Naive thymus-derived CD8-positive, alpha-beta T cell (primary cell): ENCODE data around the gene ARHGEF7. TPM values are rescaled to one million over a fixed set of nuclear protein-coding genes. Genes with fewer than 3 reads are reported as not detected.

Experiments used
- ATAC-seq, 2 donors: fragments of 150-1000 bp; cut with Tn5 transposase in 1 of 2; sonication (Bioruptor Pico), chemical (Tn5 transposase) in 1 of 2; 1 replicate in 1 of 2; 2 replicates in 1 of 2; pipeline ENCODE4 v1.10.0; 2021; ENCODE audit warnings: mild to moderate bottlenecking in 2 of 2, moderate library complexity in 2 of 2
- POLR2A ChIA-PET: fragments of 350-600 bp; sonication (Branson Sonifier 250); formaldehyde crosslinking; loops from one replicate; lab custom pipeline; 2021; ENCODE audit warnings: antibody characterized with exemption; lab: Charles Lee
- DNase-seq, 10 donors: peaks; one replicate each; pipeline versions ENCODE4 v3.0.0 to v3.0.0-alpha.2; 2020 to 2022
- H3K27ac Mint-ChIP-seq, 10 donors: one replicate each; pipeline ENCODE4 v1.8.0; 2020 to 2022; ENCODE audit warnings: mild to moderate bottlenecking in 10 of 10, mixed read lengths in 10 of 10, moderate library complexity in 4 of 10, inconsistent platforms in 1 of 10
- H3K27me3 Mint-ChIP-seq, 5 donors: one replicate each; pipeline ENCODE4 v1.8.0; 2021 to 2022; ENCODE audit warnings: mixed read lengths in 5 of 5
- H3K36me3 Mint-ChIP-seq, 3 donors: one replicate each; pipeline ENCODE4 v1.8.0; 2020 to 2022; ENCODE audit warnings: mixed read lengths in 3 of 3, mild to moderate bottlenecking in 2 of 3, inconsistent platforms in 1 of 3
- H3K4me1 Mint-ChIP-seq, 4 donors: one replicate each; pipeline ENCODE4 v1.8.0; 2021 to 2022; ENCODE audit warnings: mixed read lengths in 4 of 4
- H3K4me3 Mint-ChIP-seq, 10 donors: one replicate each; pipeline ENCODE4 v1.8.0; 2020 to 2022; ENCODE audit warnings: mild to moderate bottlenecking in 10 of 10, mixed read lengths in 10 of 10, moderate library complexity in 6 of 10, inconsistent platforms in 1 of 10
- H3K9me3 Mint-ChIP-seq, 9 donors: one replicate each; pipeline ENCODE4 v1.8.0; 2020 to 2022; ENCODE audit warnings: mixed read lengths in 9 of 9, mild to moderate bottlenecking in 3 of 9, inconsistent platforms in 1 of 9, moderate library complexity in 1 of 9
- polyA plus RNA-seq, 3 donors: library from polyadenylated mRNA; unstranded; fragments of 300-500 nt; fragmentation: Illumina TruSeq; gene quantifications; one replicate each; pipeline ENCODE4 v1.2.3, GENCODE V29; 2021
- total RNA-seq, 8 experiments: library from RNA in 2 of 8; stranded (reverse) in 2 of 8; gene quantifications; one replicate each; pipeline ENCODE4 v1.2.3 and lab custom pipeline; 2021 to 2026

The ARHGEF7 gene
- total and polyA plus RNA-seq, 5 experiments from 2014 or later: 6.2 to 93.0 (median 13.2) TPM

- Mint-ChIP-seq H3K27me3 (peaks cover 7 to 41% (median 21%) of the 10 kb centered on the region in 5 donors), H3K27ac (no peak overlapping the region), H3K4me3 (no peak overlapping the region), H3K4me1 (peaks cover 0 to 2% (median 0%) of the 10 kb centered on the region in 4 donors), H3K9me3 (no peaks in the 10 kb centered on the region), H3K36me3 (no peaks in the 10 kb centered on the region)
- ATAC-seq (no peak), DNase-seq (no peak)
- POLR2A ChIA-PET: no interaction called here
These were observed 8.1 kb downstream of the ARHGEF7 start for GRCh38 chr13:111123221-111123620.

- no peak for ATAC-seq
- Mint-ChIP-seq H3K36me3 (no peaks in the 10 kb centered on the region), H3K4me1 (peaks cover 0 to 2% (median 0%) of the 10 kb centered on the region in 4 donors), H3K27me3 (peaks cover 4 to 37% (median 18%) of the 10 kb centered on the region in 5 donors), H3K9me3 (no peaks in the 10 kb centered on the region), H3K27ac (no peak overlapping the region), H3K4me3 (no peak overlapping the region)
- POLR2A ChIA-PET: no interaction called here
- DNase-seq: no peak
These were observed 8.5 kb downstream of the ARHGEF7 start for GRCh38 chr13:111123649-111124048.

GRCh38 chr13:111126509-111126908, 11.4 kb downstream of the ARHGEF7 start:
- POLR2A ChIA-PET: no interaction called here
- no peak for ATAC-seq

GRCh38 chr13:111129465-111130115, 14.5 kb downstream of the ARHGEF7 start:
- Mint-ChIP-seq H3K36me3 (no peaks in the 10 kb centered on the region), H3K4me3 (no peak overlapping the region), H3K27me3 (peaks cover under 1 to 11% (median 2%) of the 10 kb centered on the region in 5 donors), H3K4me1 (no peaks in the 10 kb centered on the region), H3K27ac (no peak overlapping the region), H3K9me3 (no peaks in the 10 kb centered on the region)
- no peak for ATAC-seq
- POLR2A ChIA-PET: no interaction called here
- no peak for DNase-seq

More at GRCh38 chr13:111126509-111126908, 11.4 kb downstream of the ARHGEF7 start:
- Mint-ChIP-seq H3K36me3 (no peaks in the 10 kb centered on the region), H3K27ac (no peak overlapping the region), H3K9me3 (no peaks in the 10 kb centered on the region), H3K27me3 (peaks cover 1 to 23% (median 10%) of the 10 kb centered on the region in 5 donors), H3K4me3 (no peak overlapping the region), H3K4me1 (no peaks in the 10 kb centered on the region)
- no peak for DNase-seq

- ATAC-seq (no peak), DNase-seq (no peak)
- H3K36me3 Mint-ChIP-seq: no peaks in the 10 kb centered on the region
- no peaks in the 10 kb centered on the region for H3K4me1 Mint-ChIP-seq
- POLR2A ChIA-PET: no interaction called here
- no peaks in the 10 kb centered on the region for H3K9me3 Mint-ChIP-seq
- H3K27me3 Mint-ChIP-seq: peaks cover 0 to 7% (median 2%) of the 10 kb centered on the region in 5 donors
- H3K27ac Mint-ChIP-seq: no peak overlapping the region
- no peak overlapping the region for H3K4me3 Mint-ChIP-seq
These were observed 15.0 kb downstream of the ARHGEF7 start for GRCh38 chr13:111130116-111130508.

GRCh38 chr13:111131048-111131447, 15.9 kb downstream of the ARHGEF7 start:
- no peaks in the 10 kb centered on the region for H3K9me3 Mint-ChIP-seq
- DNase-seq: no peak
- H3K36me3 Mint-ChIP-seq: no peaks in the 10 kb centered on the region
- H3K4me1 Mint-ChIP-seq: no peaks in the 10 kb centered on the region
- H3K27me3 Mint-ChIP-seq: peaks cover 0 to 7% (median 0%) of the 10 kb centered on the region in 5 donors
- no peak overlapping the region for H3K4me3 Mint-ChIP-seq
- ATAC-seq: no peak
- H3K27ac Mint-ChIP-seq: peak overlapping the region in 1 of 10 donors; percentile 62
- POLR2A ChIA-PET: no interaction called here

GRCh38 chr13:111131611-111132010, 16.5 kb downstream of the ARHGEF7 start:
- DNase-seq (no peak), ATAC-seq (no peak)
- POLR2A ChIA-PET: no interaction called here
- peaks cover 0 to 10% (median 3%) of the 10 kb centered on the region in 5 donors for H3K27me3 Mint-ChIP-seq
- no peaks in the 10 kb centered on the region for H3K36me3 Mint-ChIP-seq
- peak overlapping the region in 1 of 10 donors; percentile 8 for H3K27ac Mint-ChIP-seq
- H3K4me1 Mint-ChIP-seq: no peaks in the 10 kb centered on the region
- no peak overlapping the region for H3K4me3 Mint-ChIP-seq
- H3K9me3 Mint-ChIP-seq: no peaks in the 10 kb centered on the region

GRCh38 chr13:111132948-111133347, 17.8 kb downstream of the ARHGEF7 start:
- DNase-seq (no peak), ATAC-seq (no peak)
- Mint-ChIP-seq H3K9me3 (no peaks in the 10 kb centered on the region), H3K36me3 (no peaks in the 10 kb centered on the region), H3K4me3 (no peak overlapping the region), H3K27ac (no peak overlapping the region), H3K27me3 (peaks cover 0 to 16% (median 5%) of the 10 kb centered on the region in 5 donors), H3K4me1 (no peaks in the 10 kb centered on the region)
- POLR2A ChIA-PET: no interaction called here

- H3K4me3 Mint-ChIP-seq: no peak overlapping the region
- peaks cover 7 to 33% (median 16%) of the 10 kb centered on the region in 5 donors for H3K27me3 Mint-ChIP-seq
- POLR2A ChIA-PET: no interaction called here
These were observed 24.3 kb downstream of the ARHGEF7 start for GRCh38 chr13:111139452-111139851.

GRCh38 chr13:111139873-111140561, 24.9 kb downstream of the ARHGEF7 start:
- H3K36me3 Mint-ChIP-seq: no peaks in the 10 kb centered on the region
- H3K4me3 Mint-ChIP-seq: no peak overlapping the region
- H3K27me3 Mint-ChIP-seq: peaks cover 7 to 36% (median 16%) of the 10 kb centered on the region in 5 donors
- ATAC-seq (no peak), DNase-seq (no peak)
- peak overlapping the region in 1 of 10 donors; percentile 53 for H3K27ac Mint-ChIP-seq
- H3K4me1 Mint-ChIP-seq: no peaks in the 10 kb centered on the region
- H3K9me3 Mint-ChIP-seq: no peaks in the 10 kb centered on the region
- POLR2A ChIA-PET: no interaction called here

More at GRCh38 chr13:111139452-111139851, 24.3 kb downstream of the ARHGEF7 start:
- DNase-seq: no peak
- Mint-ChIP-seq H3K4me1 (no peaks in the 10 kb centered on the region), H3K9me3 (no peaks in the 10 kb centered on the region), H3K36me3 (no peaks in the 10 kb centered on the region), H3K27ac (peak overlapping the region in 1 of 10 donors; percentile 53)
- no peak for ATAC-seq

- no peaks in the 10 kb centered on the region for H3K4me1 Mint-ChIP-seq
- H3K9me3 Mint-ChIP-seq: no peaks in the 10 kb centered on the region
- peaks cover 7 to 33% (median 16%) of the 10 kb centered on the region in 5 donors for H3K27me3 Mint-ChIP-seq
- POLR2A ChIA-PET: no interaction called here
- no peak overlapping the region for H3K4me3 Mint-ChIP-seq
- no peak overlapping the region for H3K27ac Mint-ChIP-seq
- DNase-seq: no peak
- H3K36me3 Mint-ChIP-seq: no peaks in the 10 kb centered on the region
- no peak for ATAC-seq
These were observed 25.5 kb downstream of the ARHGEF7 start for GRCh38 chr13:111140562-111141105.

GRCh38 chr13:111142472-111142871, 27.4 kb downstream of the ARHGEF7 start:
- H3K36me3 Mint-ChIP-seq: no peaks in the 10 kb centered on the region
- no peak overlapping the region for H3K27ac Mint-ChIP-seq
- H3K4me1 Mint-ChIP-seq: no peaks in the 10 kb centered on the region
- H3K4me3 Mint-ChIP-seq: no peak overlapping the region
- DNase-seq (no peak), ATAC-seq (no peak)
- no peaks in the 10 kb centered on the region for H3K9me3 Mint-ChIP-seq
- peaks cover 4 to 29% (median 12%) of the 10 kb centered on the region in 5 donors for H3K27me3 Mint-ChIP-seq
- POLR2A ChIA-PET: no interaction called here
